GM21423 (cell line): ENCODE data around the gene TAF5L.
"Not testable (repeated sequence)": the region's sequence is repeated elsewhere in the genome, so short reads cannot be mapped to it uniquely, and the experiment has no call there.

Experiments used
- ATAC-seq: cut with Tn5 transposase; IDR thresholded peaks from one replicate; pipeline ENCODE4 v1.9.1; 2021; ENCODE audit warnings: mild to moderate bottlenecking, moderate library complexity; ENCODE audit not compliant: unreplicated experiment

TAF5L gene

DNA sequence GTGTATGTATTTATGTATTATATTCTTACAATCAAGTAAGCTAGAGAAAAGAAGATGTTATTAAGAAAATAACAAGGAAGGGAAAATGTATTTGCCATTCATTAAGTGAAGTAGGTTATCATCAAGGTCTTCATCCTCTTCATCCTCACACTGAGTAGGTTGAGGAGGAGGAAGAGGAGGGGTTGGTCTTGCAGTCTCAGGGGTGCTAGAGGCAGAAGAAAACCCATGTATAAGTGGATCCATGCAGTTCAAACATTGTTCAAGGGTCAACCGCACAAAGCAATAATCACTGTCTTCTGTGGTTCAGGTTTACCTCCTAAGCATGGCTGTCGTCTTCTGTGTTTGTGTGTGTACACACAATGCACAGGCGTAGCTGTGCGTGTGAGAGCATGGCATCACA, 17.0 kb upstream of the TAF5L start:
- no peak for ATAC-seq

DNA sequence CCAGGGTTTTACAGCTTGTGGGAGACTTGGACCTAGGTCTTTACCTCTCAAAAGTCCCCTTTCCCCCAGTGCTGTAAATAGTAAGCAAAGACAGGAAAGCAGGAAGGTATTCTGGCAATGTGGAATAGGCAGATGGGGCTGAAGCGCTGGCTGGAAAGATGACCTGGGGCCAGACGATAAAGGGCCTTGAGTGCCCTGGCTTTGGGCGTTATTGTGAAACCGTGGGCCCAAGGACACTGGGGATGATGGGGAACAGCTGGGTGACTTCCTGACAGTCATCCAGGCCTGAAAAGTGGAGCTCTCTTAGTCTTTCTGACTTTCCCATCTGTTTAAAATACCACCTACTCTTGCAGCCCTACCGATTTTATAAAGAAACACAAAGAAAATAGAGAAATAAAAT, 16.5 kb upstream of the TAF5L start:
- no peak for ATAC-seq

DNA sequence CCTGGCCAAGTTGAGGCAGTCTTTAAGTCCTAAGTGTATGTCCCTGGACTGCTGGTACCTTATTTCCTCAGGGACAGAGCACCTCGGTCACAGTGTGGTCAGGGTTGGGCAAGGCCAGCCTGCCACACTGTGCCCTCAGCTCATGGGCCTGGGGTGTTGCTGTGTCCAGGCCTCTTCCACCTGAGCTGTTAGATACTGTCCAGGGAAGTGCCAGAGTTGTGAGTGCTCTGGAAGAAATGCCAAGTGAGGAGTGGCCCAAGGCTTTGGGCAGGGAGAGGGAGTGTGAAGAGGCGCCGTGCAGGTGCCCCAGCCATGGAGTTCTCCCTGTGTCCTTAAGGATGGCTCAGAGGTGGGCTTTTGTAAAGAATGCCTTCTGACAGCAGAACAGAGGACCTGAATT, 15.4 kb upstream of the TAF5L start:
- ATAC-seq, result no peak

DNA sequence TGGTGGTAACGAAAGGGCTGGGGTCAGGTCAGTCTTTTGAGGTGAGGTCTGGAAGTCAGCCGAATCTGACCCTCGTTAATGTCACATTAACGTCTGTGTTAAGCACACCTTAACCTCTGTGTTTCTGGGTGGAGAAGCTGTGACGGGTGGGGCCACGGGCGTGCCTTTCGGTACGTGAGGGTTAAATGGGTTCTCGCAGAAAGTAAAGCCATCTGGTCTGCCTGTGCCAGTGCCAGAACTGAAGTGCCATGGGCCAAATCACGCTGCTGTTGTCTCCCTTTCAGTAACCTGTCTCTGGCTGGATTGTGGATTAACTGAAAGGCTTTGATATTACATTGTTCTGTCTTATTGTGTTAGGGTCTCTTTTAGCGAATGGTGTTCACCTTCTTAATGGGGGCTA, 14.5 kb upstream of the TAF5L start:
- no peak for ATAC-seq

DNA sequence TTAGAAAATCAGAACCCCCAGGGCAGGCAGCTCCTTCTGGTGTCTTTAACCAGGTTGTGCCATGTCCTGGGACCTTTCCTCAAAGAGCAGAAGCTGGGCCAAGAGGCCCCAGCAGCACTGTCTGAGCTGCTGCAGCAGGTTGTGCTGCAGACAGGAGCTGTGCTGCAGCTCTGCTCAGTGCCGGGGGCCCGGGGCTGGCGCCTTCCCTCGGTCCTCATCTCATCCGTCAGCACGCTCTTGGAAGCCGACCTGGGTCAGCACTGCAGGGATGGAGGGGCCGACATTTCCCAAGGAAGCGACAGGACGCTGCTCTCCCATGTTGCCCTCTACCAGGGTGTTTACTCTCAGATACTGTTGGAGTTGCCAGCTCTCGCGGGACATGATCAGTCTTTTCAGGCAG, 11.8 kb upstream of the TAF5L start:
- no peak for ATAC-seq

DNA sequence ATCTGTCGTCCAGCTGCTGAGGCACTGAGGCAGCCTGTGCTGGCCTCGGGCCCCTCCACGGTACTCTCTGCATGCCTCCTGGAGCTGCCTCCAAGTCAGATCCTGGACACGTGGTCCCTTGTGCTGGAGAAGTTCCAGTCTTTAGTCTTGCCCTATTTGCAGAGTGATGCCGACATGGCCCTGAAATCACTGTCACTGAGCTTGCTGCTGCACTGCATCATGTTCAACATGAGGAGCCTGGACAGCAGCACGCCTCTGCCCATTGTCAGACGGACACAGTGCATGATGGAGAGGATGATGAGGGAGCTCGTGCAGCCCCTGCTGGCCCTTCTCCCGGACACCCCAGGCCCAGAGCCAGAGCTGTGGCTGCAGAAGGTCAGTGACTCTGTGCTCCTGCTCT, 10.1 kb upstream of the TAF5L start:
- no peak for ATAC-seq

DNA sequence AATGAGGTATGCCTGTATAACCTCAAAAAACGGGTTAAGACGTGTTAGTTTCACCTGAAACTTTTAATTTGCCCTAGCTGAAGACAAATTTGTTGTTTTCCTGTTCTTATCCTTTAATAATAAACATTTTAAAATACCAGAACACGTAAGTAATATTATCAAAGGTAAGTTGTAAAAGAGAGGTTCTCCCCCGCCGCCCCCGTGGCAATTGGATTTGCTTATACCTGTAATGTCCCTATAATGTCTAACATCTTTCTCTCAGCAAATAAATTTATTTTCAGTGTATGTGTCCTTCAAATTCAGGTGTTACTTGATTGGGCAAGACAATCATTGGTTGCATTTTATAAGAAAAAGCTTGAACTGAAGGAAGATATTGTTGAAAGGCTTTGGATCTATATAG, 6.0 kb upstream of the TAF5L start:
- no peak for ATAC-seq

DNA sequence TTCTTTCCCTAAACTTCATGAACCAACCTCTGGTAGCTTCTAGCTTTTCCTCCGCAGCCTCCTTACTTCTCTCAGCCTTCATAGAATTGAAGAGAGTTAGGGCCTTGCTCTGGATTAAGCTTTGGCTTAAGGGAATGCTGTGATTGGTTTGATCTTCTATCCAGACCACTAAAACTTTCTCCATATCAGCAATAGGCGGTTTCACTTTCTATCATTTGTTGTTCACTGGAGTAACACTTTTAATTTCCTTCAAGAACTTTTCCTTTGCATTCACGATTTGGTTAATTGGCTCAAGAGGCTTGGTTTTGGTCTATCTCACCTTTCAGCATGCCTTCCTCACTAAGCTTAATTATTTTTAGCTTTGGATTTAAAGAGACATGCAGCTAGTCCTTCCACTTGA, 5.2 kb upstream of the TAF5L start:
- ATAC-seq, result no peak

DNA sequence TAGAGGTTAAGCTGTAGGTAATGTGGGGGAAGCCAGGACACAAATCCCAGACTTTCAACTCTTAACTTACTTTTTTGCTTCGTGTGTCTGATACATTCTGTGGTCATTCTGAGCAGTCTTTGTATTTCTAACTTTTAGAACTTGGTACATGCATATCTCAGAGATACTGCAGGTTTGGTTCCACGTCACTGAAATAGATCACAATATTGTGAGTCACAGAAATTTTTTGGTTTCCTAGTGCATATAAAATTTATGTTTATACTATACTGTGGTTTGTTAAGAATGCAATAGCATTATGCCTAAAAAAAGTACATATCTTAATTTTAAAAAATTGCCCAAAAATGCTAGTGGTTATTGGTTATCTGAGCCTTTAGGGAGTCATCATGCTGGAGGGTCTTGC, 3.3 kb upstream of the TAF5L start:
- ATAC-seq, result no peak

DNA sequence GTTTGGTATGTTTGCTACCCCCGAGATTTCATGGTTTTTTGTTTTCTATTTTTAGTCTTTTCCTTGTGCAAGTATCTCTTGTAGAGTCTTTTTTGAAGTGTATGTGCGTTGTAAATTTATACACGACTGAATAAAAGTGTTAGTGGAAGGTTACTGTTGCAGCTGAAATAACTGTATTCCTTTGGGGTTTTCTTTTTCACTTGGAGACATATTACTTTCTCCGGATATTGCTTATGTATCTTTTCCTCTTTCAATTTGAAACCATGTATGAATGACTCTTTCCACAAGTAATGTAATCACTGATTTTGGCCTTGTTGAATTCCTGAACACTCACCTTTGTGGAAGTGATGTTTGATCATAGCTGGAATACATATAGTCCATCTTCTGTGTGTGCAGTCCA, 1.1 kb upstream of the TAF5L start:
- no peak for ATAC-seq

DNA sequence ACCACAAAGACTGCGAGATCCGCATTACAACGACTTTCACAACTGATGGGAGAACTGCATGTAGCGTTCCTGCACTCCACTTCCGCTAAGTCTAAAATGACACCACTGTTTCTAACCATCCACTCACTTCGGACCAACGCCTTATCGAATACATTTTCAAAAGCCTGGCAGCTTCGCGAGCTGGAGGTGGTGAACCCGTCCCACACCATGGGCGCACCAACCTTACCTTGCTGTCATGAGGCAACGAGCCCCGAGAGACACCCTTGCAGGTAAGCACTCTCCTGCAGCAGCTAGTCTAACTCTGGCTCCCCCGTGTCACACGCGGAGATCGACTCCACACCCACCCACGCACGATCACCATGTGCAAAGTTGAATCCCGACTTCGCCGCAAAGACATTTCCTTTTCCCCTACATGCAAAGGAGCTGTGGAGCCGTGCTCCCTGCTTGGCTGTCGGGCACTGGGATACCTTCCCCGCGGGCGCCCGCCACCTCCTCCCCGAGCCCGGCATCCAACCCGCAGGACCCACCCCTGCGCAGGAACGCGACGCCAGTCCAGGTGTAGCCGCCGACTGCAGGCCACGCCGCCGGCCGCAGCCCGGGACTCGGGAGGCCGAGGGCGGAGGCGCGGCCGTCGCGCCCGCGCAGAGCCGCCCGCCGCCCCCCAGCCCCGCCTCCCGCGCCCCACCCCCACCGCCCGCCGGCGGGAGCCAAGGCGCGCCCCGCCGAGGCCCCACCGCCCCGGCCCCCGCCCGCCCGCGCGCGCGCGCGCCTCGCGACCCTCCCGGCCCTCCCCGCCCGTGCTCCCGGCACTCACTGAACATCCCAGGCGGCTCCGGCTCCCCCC, 629 bp downstream of the TAF5L start:
- ATAC-seq, result peak; percentile 32

DNA sequence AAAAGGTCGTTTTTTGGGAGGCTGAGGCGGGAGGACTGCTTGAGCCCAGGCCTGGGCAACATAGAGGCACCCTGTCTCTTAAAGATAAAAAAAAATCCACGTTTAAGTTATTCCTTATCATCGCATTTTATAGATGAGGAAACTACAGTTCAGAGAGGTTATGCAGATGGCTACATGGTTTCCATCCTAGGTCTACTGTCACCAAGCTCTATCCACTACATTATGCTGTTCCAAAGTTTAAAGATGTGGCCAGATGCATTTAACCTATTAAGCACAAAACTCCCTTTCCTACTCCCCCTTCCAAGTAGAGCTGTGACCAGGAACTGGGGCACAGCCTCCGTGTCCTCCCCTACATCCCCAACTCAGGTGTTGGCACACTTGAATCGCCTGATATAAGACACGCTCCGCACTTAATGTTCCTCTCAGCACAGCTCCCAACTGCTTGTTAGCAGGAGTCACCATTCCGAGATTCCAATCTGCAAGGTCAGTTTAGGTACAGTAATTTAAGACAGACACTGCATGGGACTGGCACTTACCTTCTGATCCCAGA, 1.3 kb downstream of the TAF5L start:
- no peak for ATAC-seq

DNA sequence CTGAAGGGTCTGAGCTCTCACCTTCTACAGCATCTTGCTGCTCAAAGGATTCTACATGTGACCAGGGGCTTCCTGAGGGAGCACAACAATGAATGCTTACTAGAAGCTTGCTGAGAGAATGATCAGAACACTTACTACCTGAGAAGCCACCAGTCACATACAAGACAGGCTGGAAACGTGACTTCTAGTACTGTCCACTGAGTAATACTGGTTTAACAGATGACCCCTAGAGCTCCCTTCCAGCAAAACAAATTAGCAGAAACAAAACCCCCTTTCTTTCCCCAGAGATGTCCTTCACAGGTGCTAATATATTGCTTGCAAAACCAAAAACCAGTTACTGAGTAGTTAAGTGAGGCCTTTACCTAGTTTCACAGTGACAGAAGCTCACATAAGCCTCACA, 2.1 kb downstream of the TAF5L start:
- no peak for ATAC-seq

DNA sequence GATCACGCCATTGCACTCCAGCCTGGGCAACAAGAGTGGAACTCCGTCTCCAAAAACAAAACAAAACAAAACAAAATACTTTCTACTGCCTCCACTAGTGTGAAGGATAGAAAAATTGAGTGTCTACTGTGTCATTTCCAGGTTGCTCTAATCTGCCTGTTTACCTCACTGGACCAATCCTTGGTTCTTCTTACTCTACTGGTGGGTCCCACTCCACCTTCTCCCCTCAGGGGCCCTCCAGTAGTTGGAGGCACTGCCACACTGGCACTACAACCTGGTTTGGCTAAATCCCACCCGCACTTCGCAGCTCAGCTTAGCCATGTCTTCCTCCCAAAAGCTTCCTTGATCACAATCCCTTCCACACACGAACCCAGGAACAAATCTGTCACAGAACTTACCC, 2.7 kb downstream of the TAF5L start:
- no peak for ATAC-seq

DNA sequence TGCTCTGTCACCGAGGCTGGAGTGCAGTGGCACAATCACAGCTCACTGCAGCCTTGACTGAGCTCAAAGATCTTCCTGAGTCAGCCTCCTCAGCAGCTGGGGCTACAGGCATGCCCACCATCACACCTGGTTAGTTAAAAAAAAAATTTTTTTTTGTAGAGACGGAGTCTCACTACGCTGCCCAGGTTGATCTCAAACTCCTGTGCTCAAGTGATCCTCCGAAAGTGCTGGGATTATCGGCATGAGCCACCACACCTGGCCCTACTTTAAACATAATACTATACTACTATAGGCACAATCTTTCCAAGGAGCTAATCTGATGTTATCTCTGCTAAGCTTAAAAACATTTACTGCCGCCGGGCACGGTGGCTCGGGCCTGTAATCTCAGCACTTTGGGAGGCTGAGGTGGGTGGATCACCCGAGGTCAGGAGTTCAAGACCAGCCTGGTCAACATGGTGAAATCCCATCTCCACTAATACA, 3.2 kb downstream of the TAF5L start:
- ATAC-seq, result not testable (repeated sequence)

DNA sequence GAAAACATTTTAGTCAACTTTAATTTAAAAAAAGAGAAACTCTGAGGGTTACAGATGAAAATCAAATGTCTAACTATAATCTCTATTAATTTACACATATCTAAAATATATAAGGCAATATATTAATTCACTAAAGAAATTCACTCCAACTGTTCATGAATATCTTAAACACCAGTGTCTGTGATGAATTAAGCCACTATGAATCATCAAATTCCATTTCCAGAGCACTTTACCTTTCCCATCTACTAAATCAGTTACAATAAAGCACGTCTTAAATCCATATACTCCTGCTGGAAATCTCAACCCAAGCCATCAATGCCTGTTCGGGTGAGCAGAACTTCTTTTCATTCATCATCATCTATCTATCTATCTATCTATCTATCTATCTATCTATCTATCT, 4.3 kb downstream of the TAF5L start:
- no peak for ATAC-seq

DNA sequence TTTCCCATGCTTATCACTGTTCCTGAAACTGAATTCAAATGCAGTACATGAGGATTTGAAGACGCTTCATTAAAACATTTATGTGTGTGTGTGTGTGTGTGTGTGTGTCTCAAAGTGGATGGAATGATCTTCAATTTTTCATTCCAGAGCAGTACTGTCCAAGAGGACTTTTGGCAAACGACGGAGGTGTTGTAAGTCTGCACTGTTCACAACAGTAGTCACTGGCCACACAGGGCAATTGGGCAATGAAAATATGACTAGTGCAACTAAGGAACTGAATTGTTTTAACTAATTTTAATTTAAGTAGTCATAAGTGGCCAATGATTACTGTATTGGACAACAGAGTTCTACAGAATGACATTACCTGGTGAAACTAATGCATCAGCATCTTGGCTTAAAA, 5.0 kb downstream of the TAF5L start:
- no peak for ATAC-seq

DNA sequence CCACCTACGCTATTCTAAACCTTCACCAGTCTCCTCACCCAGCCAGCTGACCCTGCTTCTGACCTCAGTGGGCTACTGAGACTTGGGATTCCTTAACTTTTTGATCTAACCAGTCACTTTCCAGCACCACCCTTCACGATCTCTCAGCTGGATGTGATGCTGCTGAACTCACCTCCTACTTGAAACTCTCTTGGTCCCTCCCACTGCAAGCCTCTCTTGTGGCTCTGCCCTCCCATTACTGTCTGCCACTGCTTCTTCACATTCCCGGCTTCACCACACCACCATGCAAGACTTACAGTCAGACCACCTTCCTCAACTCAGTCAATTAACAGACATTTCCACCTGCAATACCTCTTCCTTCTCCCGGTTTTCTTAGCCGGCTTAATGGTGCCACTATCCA, 6.3 kb downstream of the TAF5L start:
- no peak for ATAC-seq

DNA sequence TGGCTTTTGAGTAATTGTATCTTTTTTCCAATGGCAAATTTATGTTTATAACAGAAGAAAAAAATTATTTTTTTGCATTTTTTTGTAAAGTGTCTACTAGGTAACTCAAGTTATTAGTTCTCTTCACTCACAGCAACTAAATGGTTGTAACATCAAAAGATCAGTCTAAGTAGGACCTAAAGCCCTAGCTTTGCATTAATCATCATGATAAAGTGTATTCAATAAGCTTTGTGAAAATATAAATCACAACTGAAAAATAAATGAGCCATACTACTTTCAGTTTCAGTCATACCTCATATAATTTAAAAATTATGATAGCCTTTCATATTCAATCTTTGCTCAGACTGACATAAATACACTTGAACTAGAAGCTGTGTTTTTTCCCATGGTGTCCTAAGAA, 6.9 kb downstream of the TAF5L start:
- no peak for ATAC-seq

DNA sequence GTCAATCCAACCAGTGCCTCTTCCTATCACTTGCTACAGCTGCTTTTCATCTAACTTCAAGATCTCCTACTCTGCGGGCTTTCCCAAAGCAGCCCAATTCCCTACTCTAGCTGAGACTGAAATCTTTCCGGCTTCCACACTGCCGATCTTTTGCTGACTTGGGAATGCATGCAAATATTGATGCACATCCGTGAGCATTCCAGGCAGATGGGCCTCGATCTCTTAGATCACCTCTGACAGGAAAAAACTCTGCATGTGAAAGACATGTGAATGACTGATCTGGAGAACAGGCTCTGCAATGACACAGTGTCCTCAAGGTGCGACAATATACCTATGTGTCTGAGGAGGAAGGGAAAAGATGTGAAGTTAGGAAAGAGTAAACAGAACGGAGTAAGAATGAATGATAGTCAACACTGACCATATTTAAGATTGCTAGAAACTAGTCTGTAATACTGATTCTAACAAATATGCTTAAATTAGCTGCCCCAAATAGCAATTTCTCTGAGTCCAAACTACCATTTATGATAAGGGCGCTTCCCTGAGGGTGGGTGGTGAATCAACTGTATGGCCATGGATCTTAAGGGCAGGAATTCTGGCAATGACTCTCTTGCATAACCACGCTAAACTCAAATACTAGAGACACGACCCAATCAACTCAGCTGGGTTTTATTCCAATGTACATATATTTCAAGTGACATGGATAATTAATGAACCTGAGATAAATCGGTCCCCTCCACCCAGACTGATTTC, 8.4 kb downstream of the TAF5L start:
- no peak for ATAC-seq

DNA sequence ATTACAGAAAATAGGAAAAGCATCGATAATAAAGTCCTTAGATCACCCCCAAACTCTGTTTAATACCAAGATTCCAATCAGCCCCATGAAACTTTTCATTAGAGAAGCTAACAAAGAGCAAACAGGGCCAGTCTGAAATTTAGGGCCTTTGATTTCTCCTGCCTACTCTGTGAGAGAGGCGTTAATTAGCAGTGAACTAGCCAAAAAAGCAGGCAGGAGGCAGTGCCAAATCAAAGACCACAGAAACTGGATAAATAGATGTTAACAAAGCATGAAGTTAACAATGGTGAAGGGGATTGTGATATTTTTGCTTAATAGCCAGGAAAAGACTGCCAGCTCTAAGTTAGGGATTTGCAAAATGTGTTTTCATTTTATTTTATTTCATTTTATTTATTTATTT, 11.2 kb downstream of the TAF5L start:
- ATAC-seq, result no peak

DNA sequence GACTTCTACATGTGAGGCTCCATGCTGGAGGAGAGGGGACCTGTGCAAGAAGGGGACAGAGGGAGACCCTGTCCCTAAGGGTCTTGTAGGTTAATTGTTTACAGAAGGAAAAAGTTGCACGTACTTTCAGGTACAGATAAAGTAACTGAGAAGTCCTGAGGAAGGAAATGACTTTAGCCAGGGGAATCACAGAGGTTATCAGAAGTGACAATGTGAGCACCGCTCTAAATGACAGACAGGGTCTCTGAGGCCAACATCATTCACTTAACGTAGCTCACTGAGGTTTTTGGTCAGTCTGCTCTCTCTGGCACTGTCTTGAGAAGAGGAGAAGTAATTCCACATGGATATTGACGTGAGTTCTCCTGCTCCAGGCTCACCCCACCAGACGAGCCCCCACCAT, 12.0 kb downstream of the TAF5L start:
- no peak for ATAC-seq
